ENCODE measurements around the gene FMN2.

Gene FMN2

DNA sequence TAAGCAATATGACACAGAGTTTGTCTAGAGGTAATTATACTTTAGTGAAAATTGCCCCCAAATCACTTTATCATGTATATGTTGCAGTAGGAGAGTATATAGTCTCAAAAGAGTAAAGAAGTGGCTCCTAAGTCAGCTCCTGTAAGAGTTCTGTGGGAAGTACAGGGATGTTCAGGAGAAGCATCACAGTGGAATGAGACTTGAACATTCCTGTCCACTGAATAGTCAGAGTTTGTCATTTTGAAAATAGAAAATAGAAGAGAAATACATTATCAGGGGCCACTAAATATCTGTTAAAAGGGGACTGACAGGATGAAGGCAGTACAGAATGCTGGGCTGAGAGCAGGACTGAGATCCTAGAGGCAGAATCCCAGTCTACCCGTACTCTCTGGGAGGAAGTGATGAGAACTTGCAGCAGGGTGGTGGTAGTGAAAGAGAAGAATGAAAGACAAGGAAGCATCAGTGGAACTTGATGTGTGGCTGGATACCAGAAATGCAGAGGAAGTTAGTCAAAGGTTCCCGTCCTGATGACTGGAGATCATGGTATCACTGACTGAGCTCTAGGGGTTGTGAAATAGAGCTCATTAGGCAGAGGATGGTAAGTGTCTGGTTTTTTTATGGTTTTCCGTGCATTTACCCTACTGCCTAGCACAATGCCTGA is 153.4 kb downstream of the FMN2 start:
- DNase-seq (ENCODE audit: low read depth), result peak; percentile 91
- TF ChIP-seq, protein P1, sequence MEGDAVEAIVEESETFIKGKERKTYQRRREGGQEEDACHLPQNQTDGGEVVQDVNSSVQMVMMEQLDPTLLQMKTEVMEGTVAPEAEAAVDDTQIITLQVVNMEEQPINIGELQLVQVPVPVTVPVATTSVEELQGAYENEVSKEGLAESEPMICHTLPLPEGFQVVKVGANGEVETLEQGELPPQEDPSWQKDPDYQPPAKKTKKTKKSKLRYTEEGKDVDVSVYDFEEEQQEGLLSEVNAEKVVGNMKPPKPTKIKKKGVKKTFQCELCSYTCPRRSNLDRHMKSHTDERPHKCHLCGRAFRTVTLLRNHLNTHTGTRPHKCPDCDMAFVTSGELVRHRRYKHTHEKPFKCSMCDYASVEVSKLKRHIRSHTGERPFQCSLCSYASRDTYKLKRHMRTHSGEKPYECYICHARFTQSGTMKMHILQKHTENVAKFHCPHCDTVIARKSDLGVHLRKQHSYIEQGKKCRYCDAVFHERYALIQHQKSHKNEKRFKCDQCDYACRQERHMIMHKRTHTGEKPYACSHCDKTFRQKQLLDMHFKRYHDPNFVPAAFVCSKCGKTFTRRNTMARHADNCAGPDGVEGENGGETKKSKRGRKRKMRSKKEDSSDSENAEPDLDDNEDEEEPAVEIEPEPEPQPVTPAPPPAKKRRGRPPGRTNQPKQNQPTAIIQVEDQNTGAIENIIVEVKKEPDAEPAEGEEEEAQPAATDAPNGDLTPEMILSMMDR (conservative IDR thresholded peaks at IDR 0.05; ENCODE audit: control insufficient read depth, insufficient read depth, low read depth, low read length), result no peak
- no peak overlapping the region for H3K4me3 ChIP-seq (ENCODE audit: control insufficient read depth, low read depth, low read length)

GRCh38 chr1:240245629-240246020 is 153.9 kb downstream of the FMN2 start:
- TF ChIP-seq, protein P1 (conservative IDR thresholded peaks at IDR 0.05; ENCODE audit: control insufficient read depth, insufficient read depth, low read depth, low read length), result no peak
- H3K4me3 ChIP-seq (ENCODE audit: control insufficient read depth, low read depth, low read length), result no peak overlapping the region
- DNase-seq (ENCODE audit: low read depth), result peak; percentile 44

GRCh38 chr1:240247899-240248298 is 156.2 kb downstream of the FMN2 start:
- TF ChIP-seq, protein P1 (conservative IDR thresholded peaks at IDR 0.05; ENCODE audit: control insufficient read depth, insufficient read depth, low read depth, low read length), result no peak

DNA sequence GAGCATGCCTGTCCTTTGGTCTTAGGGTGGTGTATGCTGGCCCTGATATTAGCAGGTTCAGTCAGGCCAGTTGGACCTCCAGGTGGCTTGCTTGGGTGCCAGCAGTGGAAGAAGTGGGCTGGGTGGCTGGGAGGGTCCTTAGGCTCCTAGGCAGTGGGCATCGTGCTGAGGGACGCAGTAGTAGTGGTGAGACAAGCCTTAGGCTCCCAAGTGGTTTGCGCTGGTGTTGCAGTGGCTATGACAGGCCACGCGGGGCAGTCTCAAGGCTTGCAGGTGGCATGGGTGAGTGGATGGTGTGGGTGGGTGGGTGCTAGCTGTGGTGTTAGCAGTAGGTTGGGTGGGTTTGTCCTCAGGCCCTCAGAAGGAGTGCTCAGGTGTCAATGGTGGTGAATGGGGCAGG is 162.3 kb downstream of the FMN2 start:
- TF ChIP-seq, protein P1 (conservative IDR thresholded peaks at IDR 0.05; ENCODE audit: control insufficient read depth, insufficient read depth, low read depth, low read length), result no peak
- DNase-seq (ENCODE audit: low read depth), result no peak
- no peak overlapping the region for H3K4me3 ChIP-seq (ENCODE audit: control insufficient read depth, low read depth, low read length)

More at GRCh38 chr1:240247899-240248298, 156.2 kb downstream of the FMN2 start:
- H3K4me3 ChIP-seq (ENCODE audit: control insufficient read depth, low read depth, low read length), result no peak overlapping the region
- DNase-seq (ENCODE audit: low read depth), result no peak

DNA sequence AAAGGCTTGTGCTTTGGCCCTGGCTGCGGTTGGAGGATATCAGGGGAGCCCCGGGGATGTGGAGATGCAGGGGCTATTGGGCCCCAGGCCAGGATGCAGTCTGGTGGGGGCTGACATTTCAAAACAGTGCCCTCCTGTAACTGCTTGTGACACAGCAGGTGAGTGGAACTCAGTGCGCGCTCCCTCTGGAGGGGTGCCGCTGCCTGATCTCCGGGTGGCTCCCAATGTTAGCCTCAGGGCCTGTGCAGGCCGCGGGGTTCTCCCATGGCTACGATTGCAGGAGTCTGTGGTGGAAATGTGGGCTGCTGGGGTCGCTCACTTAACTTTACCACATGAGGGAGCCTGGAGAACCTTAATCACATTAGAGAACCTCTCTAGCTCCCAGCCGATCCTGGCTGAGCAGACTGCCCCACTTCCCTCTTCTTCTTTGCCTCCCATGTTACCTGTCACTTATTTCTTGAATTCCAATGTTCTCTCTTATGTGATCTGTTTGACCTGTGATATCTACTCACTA is 163.2 kb downstream of the FMN2 start:
- DNase-seq (ENCODE audit: low read depth), result no peak
- no peak overlapping the region for H3K4me3 ChIP-seq (ENCODE audit: control insufficient read depth, low read depth, low read length)
- TF ChIP-seq, protein P1 (conservative IDR thresholded peaks at IDR 0.05; ENCODE audit: control insufficient read depth, insufficient read depth, low read depth, low read length), result no peak

DNA sequence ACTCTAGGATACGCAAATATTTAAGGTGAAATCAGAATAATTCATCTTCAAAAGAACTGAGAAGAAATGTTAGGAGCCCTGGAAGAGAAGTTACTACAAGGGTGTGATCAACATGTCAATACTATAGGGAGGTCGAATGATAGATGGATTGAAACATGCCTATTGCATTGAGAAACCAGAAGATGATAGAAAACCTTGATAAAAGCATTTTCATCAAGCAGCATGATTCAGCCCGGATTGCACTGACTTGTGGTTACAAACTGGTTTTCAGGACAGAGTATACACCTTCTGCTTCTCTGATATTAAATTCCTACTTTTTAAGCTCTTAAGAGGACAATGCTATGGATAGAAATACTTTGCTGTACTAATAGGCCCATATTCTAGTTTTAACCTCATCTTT is 164.2 kb downstream of the FMN2 start:
- H3K4me3 ChIP-seq (ENCODE audit: control insufficient read depth, low read depth, low read length), result no peak overlapping the region
- peak; percentile 21 for DNase-seq (ENCODE audit: low read depth)
- TF ChIP-seq, protein P1 (conservative IDR thresholded peaks at IDR 0.05; ENCODE audit: control insufficient read depth, insufficient read depth, low read depth, low read length), result no peak

Measured in fibroblast of mammary gland (primary cell).